Stimulated activated CD8-positive, alpha-beta memory T cell treated with anti-CD3 and anti-CD28 coated beads, Interleukin-7, amount 100 ng/mL, for 24 hours (primary cell): ENCODE measurements around the gene EIF2B2.
"Not testable (repeated sequence)": the region's sequence is repeated elsewhere in the genome, so short reads cannot be mapped to it uniquely, and the experiment has no call there.

Experiments
- DNase-seq: peaks from one replicate; pipeline ENCODE4 v3.0.0-alpha.2; 2020; ENCODE audit warnings: low read depth

The EIF2B2 gene

DNA sequence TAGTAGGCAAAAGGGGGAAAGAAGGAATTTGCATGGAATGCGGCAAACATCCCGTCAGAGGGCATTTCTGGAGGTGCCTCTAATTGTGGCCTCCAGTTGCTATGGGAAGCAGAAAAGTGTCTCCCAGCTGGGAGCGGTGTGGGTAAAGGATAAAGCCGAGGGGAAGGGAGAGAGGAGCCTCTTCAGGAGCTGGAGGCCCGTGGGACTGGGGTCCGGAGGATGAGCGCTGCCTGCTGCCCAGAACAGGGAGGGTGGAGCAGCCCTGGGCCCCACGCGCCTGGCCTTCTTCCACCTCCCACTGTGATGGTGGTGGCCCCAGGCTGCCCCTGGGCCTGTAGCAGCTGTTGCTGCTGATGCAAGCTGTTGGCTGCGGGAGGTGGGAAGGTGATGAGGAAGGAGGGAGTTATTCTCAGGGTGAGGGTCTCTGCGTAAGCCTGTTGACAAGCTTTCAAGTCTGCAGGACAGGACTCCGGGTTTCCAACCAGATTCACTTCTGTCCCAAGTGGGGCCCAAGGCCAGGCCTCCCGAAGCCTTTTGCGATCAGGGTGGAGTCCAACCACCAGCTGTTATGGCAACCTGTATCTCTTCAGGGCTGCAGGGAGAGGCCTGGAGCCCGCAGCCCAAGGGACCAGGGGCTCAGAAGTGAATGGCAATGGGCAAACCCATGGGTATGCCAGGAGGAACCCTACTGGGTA, 28.2 kb upstream of the EIF2B2 start:
- no peak for DNase-seq

DNA sequence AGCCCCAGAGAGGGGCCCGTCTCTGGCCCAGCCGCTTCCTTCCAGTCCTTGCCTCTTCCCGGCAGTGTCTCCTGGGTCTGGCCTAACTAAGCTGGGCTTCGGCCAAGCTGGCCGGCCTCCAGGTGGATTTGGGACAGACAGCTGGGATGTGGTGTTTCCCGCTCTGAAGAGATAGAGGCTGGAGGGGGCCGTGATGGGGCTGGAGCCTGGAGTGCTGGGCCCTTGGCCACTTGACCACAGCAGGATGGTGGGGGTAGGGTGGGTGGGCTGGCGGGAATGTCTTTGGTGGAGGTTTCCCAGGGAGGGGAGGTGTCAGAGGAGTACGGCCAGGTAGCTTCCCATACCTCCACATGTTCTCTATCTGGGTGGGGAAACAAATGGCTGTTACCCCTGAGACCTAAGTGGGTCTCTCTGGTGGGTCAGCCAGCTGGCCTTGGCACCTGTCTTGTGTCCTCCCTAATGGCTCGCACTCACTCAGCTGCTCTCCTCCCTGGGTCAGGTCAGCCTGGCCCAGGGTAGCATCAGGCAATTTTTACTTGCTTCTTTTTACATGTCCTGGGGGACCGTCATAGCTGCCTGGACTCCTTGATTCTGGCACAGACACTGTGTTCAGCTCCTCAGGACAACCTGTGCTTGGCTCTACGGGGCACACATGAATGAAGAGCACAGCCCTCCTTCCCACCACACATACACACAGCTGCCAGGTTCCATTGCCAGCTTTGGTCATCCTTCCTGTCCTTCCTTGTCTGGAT, 27.5 kb upstream of the EIF2B2 start:
- DNase-seq = no peak

DNA sequence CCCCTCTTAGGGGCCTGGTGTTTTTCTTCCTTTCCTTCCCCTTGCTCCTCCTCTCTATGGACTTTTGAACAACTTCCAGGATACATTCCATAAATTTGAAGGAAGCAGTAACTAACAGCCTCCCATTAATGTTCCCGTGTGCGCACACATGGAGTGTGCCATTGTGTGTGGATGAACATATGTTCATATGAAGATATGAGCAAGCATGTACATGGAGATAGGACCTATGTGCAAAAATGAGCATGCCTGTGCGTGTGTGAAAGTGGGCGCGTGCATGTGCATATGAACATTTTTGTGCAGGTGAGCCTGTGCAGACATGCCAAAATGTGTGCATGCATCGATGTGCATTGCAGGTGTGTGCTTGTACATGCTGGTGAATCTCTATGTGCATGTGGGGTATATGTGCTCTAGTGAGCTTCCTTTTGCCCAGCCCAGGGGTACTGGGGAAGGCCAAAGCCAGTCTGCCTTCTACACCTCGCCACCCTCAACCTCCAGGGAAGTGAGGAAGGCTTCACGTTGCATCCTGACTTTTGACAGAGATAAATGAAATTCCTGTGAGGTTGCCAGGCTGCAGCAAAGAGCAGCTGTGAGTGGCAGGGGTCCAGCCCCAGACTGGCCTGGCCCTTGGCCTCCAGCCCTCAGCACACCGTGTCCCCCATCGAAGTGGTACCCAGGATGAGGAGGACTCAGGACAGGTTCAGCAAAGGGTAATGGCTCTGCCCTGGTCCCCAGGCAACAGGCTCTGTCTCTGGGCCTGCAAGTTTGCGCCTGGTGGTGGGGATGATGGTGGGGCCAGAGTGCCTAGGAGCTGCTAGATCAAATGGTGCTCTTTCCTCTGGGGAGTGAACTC, 26.2 kb upstream of the EIF2B2 start:
- DNase-seq = no peak

DNA sequence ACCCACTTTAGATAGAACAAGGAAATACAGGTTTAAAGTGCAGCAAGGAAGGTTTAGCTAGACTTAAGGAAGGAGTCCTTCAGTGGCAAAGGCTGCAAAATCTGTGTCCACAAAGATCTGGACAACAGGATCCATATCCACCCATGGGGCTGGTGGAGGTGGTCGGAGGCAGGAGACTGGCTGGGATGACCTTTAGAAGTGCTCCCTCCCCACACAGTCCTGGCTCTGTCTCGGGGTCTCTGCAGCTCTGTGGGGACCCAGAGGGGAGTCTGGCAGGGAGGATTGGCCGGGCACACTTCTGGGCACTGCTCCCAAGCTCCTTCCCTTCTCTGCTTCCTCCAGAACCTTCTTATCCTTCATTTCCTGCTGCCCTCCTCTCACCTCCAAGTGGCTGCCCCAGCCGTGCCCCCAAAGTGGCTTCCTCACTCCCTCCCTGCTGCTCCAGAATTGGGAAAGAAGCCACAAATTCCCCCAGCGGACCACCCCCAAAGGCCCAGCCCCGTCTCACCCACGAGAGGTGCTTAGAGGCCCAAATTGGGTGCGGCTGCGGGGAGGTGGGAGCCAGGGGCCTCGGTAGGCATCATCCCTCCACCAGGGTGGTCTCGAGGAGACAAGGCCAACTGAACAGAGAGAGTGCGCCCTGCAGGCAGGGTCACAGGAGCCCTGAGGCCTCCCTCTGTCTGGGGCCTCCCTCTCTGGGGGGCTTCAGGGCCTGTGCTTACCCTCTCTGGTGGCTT, 25.4 kb upstream of the EIF2B2 start:
- no peak for DNase-seq

DNA sequence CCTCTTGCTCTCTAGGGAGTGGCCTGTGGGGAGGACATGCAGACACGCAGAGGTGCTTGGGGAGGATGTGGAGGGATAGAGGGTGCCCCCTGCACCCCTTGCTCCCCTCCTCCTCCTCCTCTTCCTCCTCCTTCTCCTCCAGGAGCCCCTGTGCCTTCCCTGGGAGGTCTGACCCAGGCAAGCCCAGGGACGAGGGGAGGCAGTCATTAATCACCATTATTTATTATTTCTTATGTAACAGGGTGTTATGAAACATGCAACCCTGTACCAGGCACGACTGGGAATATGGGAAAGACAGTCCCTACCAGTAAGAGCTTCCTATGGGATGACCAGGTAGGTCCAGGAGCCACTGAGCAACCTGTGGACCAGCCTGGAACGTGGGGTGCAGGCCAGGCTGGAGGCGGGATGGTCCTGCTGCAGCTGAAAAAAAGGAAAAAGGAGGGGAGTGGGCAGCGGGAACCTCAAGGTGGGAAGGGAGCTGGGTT, 24.8 kb upstream of the EIF2B2 start:
- DNase-seq = no peak

DNA sequence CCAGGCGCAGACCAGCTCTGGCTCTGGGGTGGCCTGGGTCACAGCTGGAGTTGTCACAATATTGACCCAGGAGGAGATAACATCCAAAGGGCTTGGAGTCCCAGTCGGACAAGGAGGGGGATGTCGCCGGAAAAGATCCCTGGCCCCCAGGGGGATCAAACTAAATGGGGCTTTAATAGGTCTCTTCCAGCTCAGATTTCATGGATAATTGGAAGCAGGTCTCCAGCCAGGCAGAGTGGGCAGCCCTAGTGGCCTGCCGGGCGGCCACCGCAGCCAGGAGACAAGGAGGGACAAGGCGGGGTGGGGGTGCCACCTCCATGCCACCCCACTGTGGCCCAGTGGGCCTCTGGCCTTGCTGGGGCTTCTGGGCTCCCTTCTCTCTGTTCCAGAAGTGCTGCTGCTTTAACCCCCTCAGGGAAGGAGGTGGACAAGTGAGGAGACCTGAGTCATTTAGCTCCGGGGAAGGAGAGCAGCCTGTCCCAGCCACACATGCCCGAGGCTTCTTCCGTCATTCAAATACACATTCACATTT, 24.2 kb upstream of the EIF2B2 start:
- no peak for DNase-seq

DNA sequence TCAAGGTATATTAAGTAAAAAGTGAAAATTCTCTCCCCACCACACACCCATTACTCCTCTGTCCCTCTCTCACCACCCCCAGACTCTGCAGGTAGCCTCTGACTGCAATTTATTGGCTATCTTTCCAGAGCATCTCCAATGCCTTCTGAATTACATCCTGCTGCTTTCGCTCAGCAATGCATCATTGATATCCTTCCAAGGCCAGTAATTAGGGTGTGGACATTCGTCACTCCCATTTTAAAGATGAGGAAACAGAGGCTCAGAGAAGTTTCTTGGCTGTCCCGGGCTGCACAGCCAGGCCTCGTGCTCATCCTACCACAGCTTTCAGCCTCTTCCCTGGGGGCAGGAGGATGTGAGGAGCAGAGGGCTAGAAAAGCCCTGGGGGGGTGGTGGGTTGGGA, 23.7 kb upstream of the EIF2B2 start:
- no peak for DNase-seq

GRCh38 chr14:74979442-74980397, 23.0 kb upstream of the EIF2B2 start:
- DNase-seq = no peak

DNA sequence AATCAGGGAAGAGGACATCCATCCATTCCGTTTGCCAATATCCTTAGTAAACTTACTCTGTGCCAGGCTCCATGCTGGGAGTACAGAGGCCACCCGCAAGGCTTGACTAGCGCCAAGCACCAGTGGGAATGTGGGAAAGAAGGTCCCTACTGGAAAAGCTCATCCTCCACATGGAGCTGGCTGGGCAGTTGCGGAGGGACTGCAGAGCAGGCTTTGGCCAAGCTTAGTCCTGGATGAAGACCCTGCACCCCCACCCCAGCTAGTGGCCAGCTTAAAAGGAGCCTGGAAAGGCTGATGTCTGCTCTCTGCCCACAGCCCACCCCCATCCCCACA, 22.4 kb upstream of the EIF2B2 start:
- DNase-seq = no peak

GRCh38 chr14:74980731-74981461, 21.8 kb upstream of the EIF2B2 start:
- DNase-seq = no peak

DNA sequence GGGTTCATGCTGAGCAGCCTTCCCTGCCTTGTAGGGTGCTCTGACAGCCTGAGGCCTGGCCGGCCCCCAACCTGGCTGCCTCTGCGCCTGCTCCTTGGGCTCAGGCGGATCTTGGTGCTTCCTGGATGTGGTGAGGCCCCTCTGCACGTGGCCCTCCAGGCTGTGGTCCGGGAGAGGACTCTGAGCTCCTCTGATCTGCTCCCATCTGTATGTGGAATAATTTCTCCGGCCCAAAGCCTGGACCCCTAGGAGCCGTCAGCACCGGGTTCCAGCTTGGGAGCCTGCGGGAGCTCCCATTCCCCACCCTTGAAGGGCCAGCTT, 21.3 kb upstream of the EIF2B2 start:
- DNase-seq = no peak

DNA sequence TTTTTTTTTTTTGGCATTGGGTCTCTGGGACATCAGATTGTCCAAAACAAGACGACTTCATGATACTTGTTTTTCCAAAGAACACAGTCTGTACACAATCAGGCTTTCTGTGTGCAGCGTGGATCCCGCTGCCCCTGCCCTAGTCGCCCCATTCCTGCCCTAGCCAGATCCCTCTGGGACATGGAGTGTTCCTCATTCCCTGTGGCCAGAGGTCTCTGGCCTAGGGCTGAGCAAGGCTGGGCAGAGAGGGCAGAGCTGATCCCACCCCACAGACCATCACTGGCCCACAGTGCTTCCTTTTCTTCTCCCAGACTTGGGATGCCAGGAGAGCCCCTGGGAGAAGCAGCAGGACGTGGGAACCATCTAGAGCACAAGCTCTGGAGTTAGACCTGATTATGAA, 20.9 kb upstream of the EIF2B2 start:
- DNase-seq = no peak

DNA sequence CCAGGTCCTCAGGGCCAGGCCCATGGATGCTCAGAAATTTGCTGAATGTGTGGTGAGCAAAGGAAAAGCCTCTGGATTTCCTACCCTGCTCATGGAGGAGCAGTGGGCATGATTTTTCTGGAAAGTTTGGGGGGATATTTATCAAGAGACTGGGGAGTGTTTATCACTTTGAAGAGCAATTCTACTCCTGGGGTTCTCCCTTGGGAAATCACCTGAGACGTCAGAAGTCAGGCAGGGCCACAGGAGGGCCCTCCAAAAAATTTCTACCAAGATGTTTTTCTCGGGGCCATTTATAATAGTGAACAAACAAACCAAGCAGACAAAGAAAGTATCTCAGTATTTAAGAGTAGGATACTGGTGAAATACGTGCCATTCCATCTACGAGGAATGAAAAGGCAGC, 20.1 kb upstream of the EIF2B2 start:
- DNase-seq = no peak

DNA sequence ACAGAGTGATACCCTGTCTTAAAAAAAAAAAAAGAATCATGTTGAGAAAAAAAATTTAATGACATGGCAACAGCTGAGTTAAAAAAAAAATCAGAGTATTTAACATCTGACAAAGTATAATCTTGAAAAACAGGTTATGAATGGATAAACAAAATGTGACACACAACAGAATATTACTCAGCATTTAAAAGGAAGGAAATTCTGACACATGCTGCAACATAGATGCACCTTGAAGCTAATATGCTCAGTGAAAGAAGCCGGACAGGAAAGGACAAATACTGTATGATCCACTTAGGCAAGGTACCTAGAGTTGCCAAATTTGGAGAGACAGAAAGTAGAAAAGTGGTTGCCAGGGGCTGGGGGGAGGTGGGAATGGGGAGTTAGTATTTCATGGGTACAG, 19.4 kb upstream of the EIF2B2 start:
- DNase-seq = no peak

DNA sequence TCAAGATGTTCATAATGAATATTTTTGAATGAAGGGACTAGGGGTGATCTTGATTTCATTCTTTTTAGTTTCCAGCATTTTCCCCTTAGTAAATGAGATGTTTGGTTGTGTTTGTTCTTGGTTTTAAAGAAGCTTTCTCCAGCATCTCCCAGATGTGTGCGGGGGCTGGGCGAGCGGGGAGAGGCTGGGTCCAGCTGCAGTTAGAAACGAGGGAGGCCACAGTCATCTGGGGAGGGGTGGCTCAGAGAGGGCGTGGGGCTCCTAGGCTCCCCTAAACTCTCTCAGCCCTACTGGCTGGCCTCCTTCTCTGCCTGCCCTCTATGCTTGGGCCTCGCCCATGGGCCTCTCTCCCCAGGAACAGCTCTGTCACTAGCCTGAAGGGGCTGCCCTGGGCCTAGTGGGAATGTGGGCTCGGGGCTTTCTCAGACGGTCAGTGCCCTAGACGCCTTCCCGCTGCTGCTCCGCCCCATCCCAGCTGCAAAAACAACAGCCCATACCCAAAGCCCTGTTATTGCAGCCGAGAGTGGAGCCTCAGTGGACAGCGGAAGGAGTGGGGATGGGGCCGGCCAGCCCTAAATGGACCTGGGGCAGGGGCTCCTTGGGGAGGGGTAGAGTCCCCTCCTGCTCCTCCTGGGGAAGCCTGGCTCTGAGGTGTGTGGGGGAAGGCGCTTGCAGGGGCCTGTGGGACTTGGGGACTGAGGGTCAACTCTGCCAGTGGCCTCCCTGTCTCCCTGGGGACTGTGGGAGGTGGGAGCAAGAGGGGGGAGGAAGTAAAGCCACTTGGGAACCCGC, 18.3 kb upstream of the EIF2B2 start:
- no peak for DNase-seq

DNA sequence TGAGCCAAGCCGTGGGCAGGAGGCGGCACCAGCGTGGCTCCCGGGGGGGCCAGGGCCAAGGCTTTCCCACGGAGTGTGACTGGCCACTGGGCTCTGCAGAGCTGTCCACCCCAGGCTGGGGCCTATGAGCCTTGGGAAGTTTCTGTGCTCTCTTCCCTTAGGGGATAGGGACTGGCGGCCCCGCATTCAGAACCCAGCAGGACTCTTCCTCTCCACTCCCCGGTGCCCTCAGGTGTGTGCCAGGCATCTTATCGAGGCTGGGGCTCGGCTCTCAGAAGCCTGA, 17.8 kb upstream of the EIF2B2 start:
- DNase-seq = no peak

GRCh38 chr14:74985806-74986205, 16.9 kb upstream of the EIF2B2 start:
- no peak for DNase-seq

DNA sequence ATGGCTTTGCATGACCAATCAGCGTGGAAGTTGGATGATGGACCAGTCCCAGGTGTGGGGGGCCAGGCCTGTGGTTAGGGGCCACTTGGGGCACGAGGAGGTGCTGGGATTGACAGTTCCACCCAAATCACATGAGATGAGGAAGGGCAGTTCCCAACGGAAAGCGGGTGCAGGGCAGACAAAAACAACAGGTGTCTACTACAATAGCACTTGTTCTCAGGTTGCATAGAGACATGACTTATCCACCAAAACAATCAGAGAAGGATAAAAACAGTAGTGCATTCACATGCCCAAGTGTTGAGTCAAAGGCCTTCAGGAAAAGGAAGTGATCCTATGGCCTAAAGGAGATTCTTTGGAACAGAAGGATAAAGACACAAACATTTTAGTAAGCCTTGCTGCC, 14.6 kb upstream of the EIF2B2 start:
- no peak for DNase-seq

DNA sequence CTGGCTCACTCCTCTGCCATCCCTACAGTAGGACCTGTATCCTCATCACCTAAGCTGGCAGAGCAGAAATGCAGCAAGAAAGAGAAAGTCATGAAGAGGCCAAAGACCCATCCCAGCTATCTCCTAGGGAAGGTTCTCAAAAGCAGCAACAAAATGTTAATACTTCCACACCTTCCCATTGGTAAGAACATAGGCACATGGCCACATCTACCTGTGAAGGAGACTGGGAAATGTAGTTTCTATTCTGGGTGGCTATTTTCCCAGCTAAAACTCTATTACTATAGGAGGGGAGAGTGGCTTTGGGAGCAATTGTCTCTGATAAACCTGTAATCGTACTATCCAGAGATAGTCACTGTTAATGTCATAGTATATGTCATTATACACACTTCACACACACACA, 13.7 kb upstream of the EIF2B2 start:
- no peak for DNase-seq

GRCh38 chr14:74994182-74994581, 8.5 kb upstream of the EIF2B2 start:
- DNase-seq = not testable (repeated sequence)
